SU-DHL-6 (cell line): ENCODE data around the gene DHRS12.

Experiments
- H2AFZ ChIP-seq: fragments of 200-600 bp; sonication (generic); 2 replicates; pipeline ENCODE4 v1.6.1; 2014; ENCODE audit warnings: low read depth, mild to moderate bottlenecking, moderate library complexity, mixed read lengths, antibody characterized with exemption, low read length; ENCODE audit not compliant: severe bottlenecking
- H3F3A ChIP-seq: fragments of 200-600 bp; shearing (Covaris generic); 2 replicates; pipeline ENCODE4 v1.6.0; 2016; ENCODE audit warnings: antibody characterized with exemption, mild to moderate bottlenecking; ENCODE audit not compliant: insufficient read depth
- H3K27ac ChIP-seq: fragments of 200-600 bp; sonication (generic); 2 replicates; pipeline ENCODE4 v1.5.1; 2016; ENCODE audit warnings: low read depth, mild to moderate bottlenecking, low read length, moderate library complexity, mixed read lengths
- H3K27me3 ChIP-seq: fragments of 200-600 bp; sonication (generic), shearing (Covaris generic); 2 replicates; pipeline ENCODE4 v1.6.0; 2014; ENCODE audit warnings: mild to moderate bottlenecking, low read length
- H3K36me3 ChIP-seq: fragments of 200-600 bp; sonication (generic); 2 replicates; pipeline ENCODE4 v1.6.1; 2014; ENCODE audit warnings: mild to moderate bottlenecking, low read length, mixed read lengths
- H3K4me2 ChIP-seq: fragments of 300-600, 200-600 bp; shearing (Covaris generic), sonication (generic); 2 replicates; pipeline ENCODE4 v1.6.0; 2014; ENCODE audit warnings: low read length, low read depth, mild to moderate bottlenecking; ENCODE audit not compliant: poor library complexity, severe bottlenecking
- H3K4me3 ChIP-seq: fragments of 200-600 bp; sonication (generic); 2 replicates; pipeline ENCODE4 v1.5.1; 2014; ENCODE audit warnings: antibody characterized with exemption, low read length, mild to moderate bottlenecking, mixed read lengths; ENCODE audit not compliant: insufficient read depth, poor library complexity, severe bottlenecking
- H3K79me2 ChIP-seq: fragments of 200-600 bp; sonication (generic); 2 replicates; pipeline ENCODE4 v1.6.1; 2014; ENCODE audit warnings: mild to moderate bottlenecking, low read length, moderate library complexity; ENCODE audit not compliant: insufficient read depth
- H3K9ac ChIP-seq: fragments of 200-600 bp; sonication (generic); 2 replicates; pipeline ENCODE4 v1.7.0; 2014; ENCODE audit warnings: mild to moderate bottlenecking, low read length
- H3K9me2 ChIP-seq: fragments of 200-600 bp; sonication (generic); replicated peaks from 2 replicates; pipeline ENCODE4 v1.6.1; 2014; ENCODE audit warnings: low read length; ENCODE audit not compliant: insufficient read depth
- H3K9me3 ChIP-seq: fragments of 200-600 bp; sonication (generic); 2 replicates; pipeline ENCODE4 v1.6.1; 2014; ENCODE audit warnings: low read length, mixed read lengths; ENCODE audit not compliant: insufficient read depth
- H4K20me1 ChIP-seq: fragments of 200-600 bp; sonication (generic); 2 replicates; pipeline ENCODE4 v1.6.1; 2014; ENCODE audit warnings: low read depth, mild to moderate bottlenecking, antibody characterized with exemption, low read length, moderate library complexity, mixed read lengths
- EZH2phosphoT487 ChIP-seq: fragments of 200-600 bp; sonication (generic), shearing (Covaris generic); conservative IDR thresholded peaks from 2 replicates; pipeline ENCODE4 v1.6.1; 2018; ENCODE audit warnings: mild to moderate bottlenecking, antibody characterized with exemption, low read length, moderate library complexity, mixed read lengths
- TF ChIP-seq, protein P1 (sequence below): fragments of 200-600 bp; sonication (generic); IDR thresholded peaks from one replicate; pipeline ENCODE4 v1.5.1; 2017; ENCODE audit warnings: antibody characterized with exemption, mild to moderate bottlenecking, low read length, moderate library complexity; ENCODE audit not compliant: insufficient read depth, poor library complexity, severe bottlenecking

DHRS12 gene

DNA sequence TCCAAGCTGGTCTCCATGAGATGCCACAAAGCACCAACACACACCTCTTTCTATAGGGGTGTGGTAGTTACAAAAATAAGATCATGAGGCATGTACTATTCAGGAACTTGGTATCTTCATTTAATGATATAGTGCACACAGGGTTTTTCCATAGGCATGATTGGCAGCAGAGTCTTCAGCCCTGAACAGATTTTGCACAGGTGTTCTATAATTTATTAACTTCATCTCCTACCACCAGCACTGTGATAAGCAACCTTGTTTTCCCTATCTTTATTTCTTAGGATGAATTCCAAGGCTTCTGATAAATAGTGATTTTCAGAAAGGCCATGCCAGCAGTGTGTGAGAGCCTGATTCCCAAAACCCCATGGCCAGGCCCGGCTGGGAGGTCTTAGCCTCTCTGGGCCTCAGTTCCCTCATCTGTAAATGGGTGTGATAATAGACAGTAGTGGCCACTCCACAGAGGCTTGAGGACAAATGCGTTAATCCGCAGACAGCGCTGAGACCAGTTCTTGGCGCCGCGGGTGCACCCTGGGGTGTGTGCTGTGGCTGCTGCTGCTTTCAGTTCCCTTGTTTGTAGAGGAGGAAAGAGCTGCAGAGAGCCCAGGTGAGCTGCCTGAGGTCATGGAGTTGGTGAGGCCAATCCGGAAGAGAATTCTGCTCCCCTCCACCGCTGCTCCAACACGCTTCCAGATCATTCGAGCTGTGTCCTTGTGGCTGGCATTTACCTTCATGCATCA, 33.1 kb downstream of the DHRS12 start:
- no peak overlapping the region for H2AFZ ChIP-seq
- no peaks in the 10 kb centered on the region for H3K27me3 ChIP-seq
- H4K20me1 ChIP-seq, result no peaks in the 10 kb centered on the region
- TF ChIP-seq EZH2phosphoT487, result no peak
- TF ChIP-seq, protein P1, sequence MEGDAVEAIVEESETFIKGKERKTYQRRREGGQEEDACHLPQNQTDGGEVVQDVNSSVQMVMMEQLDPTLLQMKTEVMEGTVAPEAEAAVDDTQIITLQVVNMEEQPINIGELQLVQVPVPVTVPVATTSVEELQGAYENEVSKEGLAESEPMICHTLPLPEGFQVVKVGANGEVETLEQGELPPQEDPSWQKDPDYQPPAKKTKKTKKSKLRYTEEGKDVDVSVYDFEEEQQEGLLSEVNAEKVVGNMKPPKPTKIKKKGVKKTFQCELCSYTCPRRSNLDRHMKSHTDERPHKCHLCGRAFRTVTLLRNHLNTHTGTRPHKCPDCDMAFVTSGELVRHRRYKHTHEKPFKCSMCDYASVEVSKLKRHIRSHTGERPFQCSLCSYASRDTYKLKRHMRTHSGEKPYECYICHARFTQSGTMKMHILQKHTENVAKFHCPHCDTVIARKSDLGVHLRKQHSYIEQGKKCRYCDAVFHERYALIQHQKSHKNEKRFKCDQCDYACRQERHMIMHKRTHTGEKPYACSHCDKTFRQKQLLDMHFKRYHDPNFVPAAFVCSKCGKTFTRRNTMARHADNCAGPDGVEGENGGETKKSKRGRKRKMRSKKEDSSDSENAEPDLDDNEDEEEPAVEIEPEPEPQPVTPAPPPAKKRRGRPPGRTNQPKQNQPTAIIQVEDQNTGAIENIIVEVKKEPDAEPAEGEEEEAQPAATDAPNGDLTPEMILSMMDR, result no peak
- H3K9ac ChIP-seq, result no peak overlapping the region
- H3F3A ChIP-seq, result no peaks in the 10 kb centered on the region
- no peaks in the 10 kb centered on the region for H3K79me2 ChIP-seq
- H3K4me3 ChIP-seq, result no peak overlapping the region
- H3K9me2 ChIP-seq, result no peaks in the 10 kb centered on the region
- H3K27ac ChIP-seq, result no peak overlapping the region
- H3K9me3 ChIP-seq, result no peaks in the 10 kb centered on the region
- no peaks in the 10 kb centered on the region for H3K36me3 ChIP-seq
- no peak overlapping the region for H3K4me2 ChIP-seq

DNA sequence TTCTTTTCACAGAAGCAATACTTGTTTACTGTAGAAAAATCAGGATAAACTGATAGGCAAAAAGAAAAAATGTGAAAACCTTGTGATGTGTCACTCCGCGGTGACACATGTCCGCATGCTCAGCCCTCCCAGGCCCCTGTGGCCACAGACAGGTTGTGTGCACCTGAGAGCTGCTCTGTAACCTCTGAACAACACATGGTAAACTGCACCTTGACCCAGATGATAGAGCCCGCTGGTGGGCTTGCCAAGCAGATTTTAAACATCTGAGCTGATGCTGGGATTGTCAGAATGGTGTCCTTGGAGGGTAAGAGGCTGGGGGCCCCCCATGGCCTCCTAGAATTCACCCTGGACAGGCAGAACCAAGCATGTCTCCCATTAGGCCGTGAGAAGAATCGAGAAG, 33.8 kb downstream of the DHRS12 start:
- H3K9ac ChIP-seq, result no peak overlapping the region
- no peaks in the 10 kb centered on the region for H4K20me1 ChIP-seq
- no peaks in the 10 kb centered on the region for H3K9me2 ChIP-seq
- H2AFZ ChIP-seq, result no peak overlapping the region
- H3K79me2 ChIP-seq, result no peaks in the 10 kb centered on the region
- H3F3A ChIP-seq, result no peaks in the 10 kb centered on the region
- no peak for TF ChIP-seq EZH2phosphoT487
- TF ChIP-seq, protein P1, result no peak
- no peaks in the 10 kb centered on the region for H3K9me3 ChIP-seq
- H3K36me3 ChIP-seq, result no peaks in the 10 kb centered on the region
- no peak overlapping the region for H3K4me2 ChIP-seq
- H3K27ac ChIP-seq, result no peak overlapping the region
- no peaks in the 10 kb centered on the region for H3K27me3 ChIP-seq
- no peak overlapping the region for H3K4me3 ChIP-seq

DNA sequence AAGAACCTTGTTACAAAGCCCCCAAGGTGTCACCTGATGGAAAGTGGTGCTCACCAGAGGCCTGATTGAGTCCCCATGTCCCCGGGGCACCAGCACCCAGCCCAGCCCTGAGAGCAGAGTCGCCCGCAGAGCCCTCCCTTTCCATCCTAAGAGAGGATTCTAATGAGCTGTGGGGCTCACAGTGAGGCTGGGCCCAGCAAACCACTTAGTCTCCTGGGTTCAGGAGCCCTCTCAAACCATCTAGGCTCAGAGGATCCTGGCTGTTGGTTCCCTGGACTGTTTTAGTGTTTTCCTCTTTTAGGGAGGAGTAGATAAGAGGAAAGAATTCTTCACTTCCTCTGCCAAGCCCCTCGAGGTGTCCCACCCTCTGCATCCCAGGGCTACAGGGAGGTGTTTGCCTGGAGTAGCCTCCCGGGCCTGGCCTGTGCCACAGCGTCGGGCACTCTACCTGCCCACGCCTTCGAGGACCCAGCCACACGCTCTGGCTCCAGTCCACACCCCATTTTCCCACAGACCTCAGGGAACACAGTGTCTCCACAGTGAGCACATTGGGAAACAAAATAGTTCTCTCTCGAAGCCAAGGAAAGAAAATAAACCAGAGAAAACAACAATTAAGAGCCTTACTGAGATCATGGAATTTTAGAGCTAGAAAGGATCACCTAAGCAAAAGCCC, 34.4 kb downstream of the DHRS12 start:
- Histone ChIP-seq H3K4me2 (no peak overlapping the region), H3F3A (no peaks in the 10 kb centered on the region), H2AFZ (no peak overlapping the region), H3K27ac (no peak overlapping the region), H3K9me3 (no peaks in the 10 kb centered on the region), H3K36me3 (no peaks in the 10 kb centered on the region), H4K20me1 (no peaks in the 10 kb centered on the region), H3K4me3 (no peak overlapping the region), H3K9ac (no peak overlapping the region), H3K9me2 (no peaks in the 10 kb centered on the region), H3K27me3 (no peaks in the 10 kb centered on the region), H3K79me2 (no peaks in the 10 kb centered on the region)
- TF ChIP-seq, protein P1, result no peak
- no peak for TF ChIP-seq EZH2phosphoT487
